ENCODE data around the gene FMN2.

The FMN2 gene

DNA sequence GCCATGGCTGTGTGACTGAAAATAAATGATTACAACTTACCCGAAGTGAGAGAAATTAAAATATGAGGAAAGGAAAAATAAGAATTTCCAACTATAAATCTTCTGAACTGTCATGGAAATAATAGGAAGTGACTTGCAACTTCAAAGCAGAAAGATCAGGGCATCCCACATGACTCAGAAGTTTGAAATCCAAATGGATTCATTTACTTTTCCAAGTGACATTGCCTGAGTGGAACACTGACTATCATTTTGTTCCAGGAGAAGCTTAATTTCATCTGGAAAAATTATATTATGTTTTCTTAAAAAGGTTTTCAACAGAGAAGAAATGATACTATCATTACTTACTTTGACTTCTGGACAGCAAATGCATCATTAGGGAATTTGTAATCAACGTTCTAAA, 409.4 kb downstream of the FMN2 start:
- TF ChIP-seq FOXP2 (optimal IDR thresholded peaks at IDR 0.05; ENCODE audit: borderline replicate concordance, extremely low read depth, extremely low read length, insufficient read depth): no peak
- TF ChIP-seq SIN3A (IDR thresholded peaks at IDR 0.05; ENCODE audit: borderline replicate concordance, insufficient read depth, low read length): no peak
- TF ChIP-seq TAF1 (IDR thresholded peaks at IDR 0.05; ENCODE audit: borderline replicate concordance, insufficient read depth, low read length): no peak
- no peak for TF ChIP-seq POLR2AphosphoS5 (IDR thresholded peaks at IDR 0.05; ENCODE audit: low read depth, low read length)
- TF ChIP-seq, protein P1, sequence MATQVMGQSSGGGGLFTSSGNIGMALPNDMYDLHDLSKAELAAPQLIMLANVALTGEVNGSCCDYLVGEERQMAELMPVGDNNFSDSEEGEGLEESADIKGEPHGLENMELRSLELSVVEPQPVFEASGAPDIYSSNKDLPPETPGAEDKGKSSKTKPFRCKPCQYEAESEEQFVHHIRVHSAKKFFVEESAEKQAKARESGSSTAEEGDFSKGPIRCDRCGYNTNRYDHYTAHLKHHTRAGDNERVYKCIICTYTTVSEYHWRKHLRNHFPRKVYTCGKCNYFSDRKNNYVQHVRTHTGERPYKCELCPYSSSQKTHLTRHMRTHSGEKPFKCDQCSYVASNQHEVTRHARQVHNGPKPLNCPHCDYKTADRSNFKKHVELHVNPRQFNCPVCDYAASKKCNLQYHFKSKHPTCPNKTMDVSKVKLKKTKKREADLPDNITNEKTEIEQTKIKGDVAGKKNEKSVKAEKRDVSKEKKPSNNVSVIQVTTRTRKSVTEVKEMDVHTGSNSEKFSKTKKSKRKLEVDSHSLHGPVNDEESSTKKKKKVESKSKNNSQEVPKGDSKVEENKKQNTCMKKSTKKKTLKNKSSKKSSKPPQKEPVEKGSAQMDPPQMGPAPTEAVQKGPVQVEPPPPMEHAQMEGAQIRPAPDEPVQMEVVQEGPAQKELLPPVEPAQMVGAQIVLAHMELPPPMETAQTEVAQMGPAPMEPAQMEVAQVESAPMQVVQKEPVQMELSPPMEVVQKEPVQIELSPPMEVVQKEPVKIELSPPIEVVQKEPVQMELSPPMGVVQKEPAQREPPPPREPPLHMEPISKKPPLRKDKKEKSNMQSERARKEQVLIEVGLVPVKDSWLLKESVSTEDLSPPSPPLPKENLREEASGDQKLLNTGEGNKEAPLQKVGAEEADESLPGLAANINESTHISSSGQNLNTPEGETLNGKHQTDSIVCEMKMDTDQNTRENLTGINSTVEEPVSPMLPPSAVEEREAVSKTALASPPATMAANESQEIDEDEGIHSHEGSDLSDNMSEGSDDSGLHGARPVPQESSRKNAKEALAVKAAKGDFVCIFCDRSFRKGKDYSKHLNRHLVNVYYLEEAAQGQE (IDR thresholded peaks at IDR 0.05; ENCODE audit: insufficient read depth in 1 of 2, low read depth in 2 of 2, low read length in 2 of 2): no peak

DNA sequence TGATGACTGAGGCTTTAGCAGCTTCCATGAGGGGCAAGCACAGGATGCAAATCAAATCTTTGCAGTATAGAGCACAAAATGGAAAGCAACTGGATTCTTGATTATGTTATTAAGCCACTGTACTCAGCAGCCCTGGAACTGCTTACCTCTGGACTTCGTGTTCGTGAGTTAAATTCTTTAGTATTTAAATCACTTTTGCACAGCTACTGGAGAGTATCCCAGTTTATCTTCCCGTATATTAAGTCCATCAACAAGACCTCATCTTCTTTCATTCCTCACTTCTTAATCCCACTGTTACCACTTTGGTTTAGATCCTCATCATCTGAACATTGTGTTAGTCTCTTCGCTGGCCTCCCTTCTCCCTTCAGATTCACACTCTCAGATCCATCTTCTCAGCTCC, 411.4 kb downstream of the FMN2 start:
- TF ChIP-seq TAF1 (IDR thresholded peaks at IDR 0.05; ENCODE audit: borderline replicate concordance, insufficient read depth, low read length) (no peak), FOXP2 (optimal IDR thresholded peaks at IDR 0.05; ENCODE audit: borderline replicate concordance, extremely low read depth, extremely low read length, insufficient read depth) (no peak), SIN3A (IDR thresholded peaks at IDR 0.05; ENCODE audit: borderline replicate concordance, insufficient read depth, low read length) (no peak)

DNA sequence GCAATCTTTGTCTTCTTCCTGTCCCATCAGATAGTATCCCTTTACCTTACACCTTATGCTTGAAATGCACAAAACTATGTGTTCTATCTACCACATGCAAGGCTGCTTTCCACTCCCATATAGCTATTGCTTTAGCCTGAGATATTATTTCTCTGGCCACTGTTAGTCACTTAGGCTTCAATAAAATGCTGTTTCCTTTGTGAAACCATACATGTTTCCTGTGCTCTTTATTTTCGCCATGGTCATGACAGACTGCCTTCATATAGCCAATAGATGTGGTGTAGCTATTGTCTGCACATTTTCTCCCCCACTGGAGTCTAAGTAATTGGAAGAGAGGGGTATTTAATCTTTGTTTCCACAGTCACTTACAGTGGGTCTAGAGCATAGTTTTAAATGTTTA, 411.9 kb downstream of the FMN2 start:
- TF ChIP-seq SIN3A (IDR thresholded peaks at IDR 0.05; ENCODE audit: borderline replicate concordance, insufficient read depth, low read length) (no peak), FOXP2 (optimal IDR thresholded peaks at IDR 0.05; ENCODE audit: borderline replicate concordance, extremely low read depth, extremely low read length, insufficient read depth) (no peak), TAF1 (IDR thresholded peaks at IDR 0.05; ENCODE audit: borderline replicate concordance, insufficient read depth, low read length) (no peak), POLR2AphosphoS5 (IDR thresholded peaks at IDR 0.05; ENCODE audit: low read depth, low read length) (no peak)
- TF ChIP-seq, protein P1 (IDR thresholded peaks at IDR 0.05; ENCODE audit: insufficient read depth in 1 of 2, low read depth in 2 of 2, low read length in 2 of 2): no peak

DNA sequence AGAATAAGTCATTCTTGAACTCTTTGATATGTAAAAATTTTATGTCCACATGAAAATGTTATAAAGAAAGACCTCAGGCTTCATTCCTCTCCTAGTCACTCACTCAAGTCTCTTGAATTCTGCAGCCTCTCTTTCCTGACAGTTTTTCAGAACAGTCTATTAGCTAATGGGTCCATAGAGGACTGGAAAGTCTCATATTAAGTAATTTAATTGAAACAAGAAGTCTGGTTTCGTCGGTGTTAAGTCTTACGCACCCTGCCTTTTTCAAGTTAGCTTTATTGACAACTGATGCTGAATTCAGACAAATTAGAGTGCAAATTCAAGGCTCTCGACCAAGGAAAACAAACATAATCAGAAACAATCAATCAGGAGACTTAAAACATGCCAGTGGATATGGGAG, 414.5 kb downstream of the FMN2 start:
- no peak for TF ChIP-seq SIN3A (IDR thresholded peaks at IDR 0.05; ENCODE audit: borderline replicate concordance, insufficient read depth, low read length)
- no peak for TF ChIP-seq POLR2AphosphoS5 (IDR thresholded peaks at IDR 0.05; ENCODE audit: low read depth, low read length)
- TF ChIP-seq, protein P1 (IDR thresholded peaks at IDR 0.05; ENCODE audit: insufficient read depth in 1 of 2, low read depth in 2 of 2, low read length in 2 of 2): no peak
- TF ChIP-seq FOXP2 (optimal IDR thresholded peaks at IDR 0.05; ENCODE audit: borderline replicate concordance, extremely low read depth, extremely low read length, insufficient read depth): no peak
- TF ChIP-seq TAF1 (IDR thresholded peaks at IDR 0.05; ENCODE audit: borderline replicate concordance, insufficient read depth, low read length): no peak

DNA sequence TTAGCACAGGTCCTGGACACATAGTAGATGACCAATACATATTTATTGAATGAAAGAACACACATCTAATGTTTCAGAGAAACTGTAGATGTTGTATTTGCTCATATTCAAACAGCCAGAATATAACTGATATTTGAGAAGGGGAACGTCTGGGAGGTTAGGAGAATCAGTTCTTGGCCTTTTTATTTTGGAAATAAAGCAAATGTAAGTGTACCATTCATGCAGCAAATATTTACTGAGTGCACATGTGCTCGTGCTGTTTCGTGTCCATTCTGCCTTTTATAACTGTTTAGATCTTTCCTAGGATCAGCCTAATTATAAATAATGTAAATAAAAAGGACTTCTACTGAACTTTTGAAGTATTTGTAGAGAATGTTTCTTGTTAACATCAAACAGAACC, 416.5 kb downstream of the FMN2 start:
- TF ChIP-seq, protein P1 (IDR thresholded peaks at IDR 0.05; ENCODE audit: insufficient read depth in 1 of 2, low read depth in 2 of 2, low read length in 2 of 2): no peak
- TF ChIP-seq TAF1 (IDR thresholded peaks at IDR 0.05; ENCODE audit: borderline replicate concordance, insufficient read depth, low read length) (no peak), SIN3A (IDR thresholded peaks at IDR 0.05; ENCODE audit: borderline replicate concordance, insufficient read depth, low read length) (no peak), POLR2AphosphoS5 (IDR thresholded peaks at IDR 0.05; ENCODE audit: low read depth, low read length) (no peak), FOXP2 (optimal IDR thresholded peaks at IDR 0.05; ENCODE audit: borderline replicate concordance, extremely low read depth, extremely low read length, insufficient read depth) (no peak)

Measured in PFSK-1 (cell line).